ENCODE results near the gene DNAJB13.

GRCh38 chr11:73982595-73982989 lies 31.8 kb downstream of the DNAJB13 start, which contains the start of gene UCP2:
- TF ChIP-seq CTCF (tag by site-specific recombination; IDR thresholded peaks at IDR 0.05): no peak
- TF ChIP-seq ZNF24 (tag by site-specific recombination; IDR thresholded peaks at IDR 0.05): no peak

Data from HEK293 (cell line).